Measurements from ENCODE around the gene HK1. TPM values are rescaled to one million over a fixed set of nuclear protein-coding genes. Genes with fewer than 3 reads are reported as not detected.

Gene HK1
- total RNA-seq, 1 experiment from 2014 or later: 41.4 TPM

- no peak for DNase-seq (ENCODE audit: extremely low read depth, low read depth)
Observed at GRCh38 chr10:69414036-69415018, 136.0 kb downstream of the HK1 start.

- no peak for DNase-seq (ENCODE audit: extremely low read depth, low read depth)
Observed at GRCh38 chr10:69415049-69415448, 136.8 kb downstream of the HK1 start.

GRCh38 chr10:69415951-69416350 lies 137.7 kb downstream of the HK1 start:
- no peak for DNase-seq (ENCODE audit: extremely low read depth, low read depth)

GRCh38 chr10:69416695-69417094 lies 138.4 kb downstream of the HK1 start, which contains the start of gene TACR2:
Gene TACR2 (minus strand): TSS chr10:69416918. CDS start chr10:69416323, 595 bp downstream.
- no peak for DNase-seq (ENCODE audit: extremely low read depth, low read depth)

- no peak for DNase-seq (ENCODE audit: extremely low read depth, low read depth)
Observed at GRCh38 chr10:69417542-69417941, 139.2 kb downstream of the HK1 start.

GRCh38 chr10:69418052-69418752 lies 139.9 kb downstream of the HK1 start:
- DNase-seq (ENCODE audit: extremely low read depth, low read depth): no peak

GRCh38 chr10:69419096-69419743 lies 140.9 kb downstream of the HK1 start:
- DNase-seq (ENCODE audit: extremely low read depth, low read depth): no peak

GRCh38 chr10:69419744-69420126 lies 141.4 kb downstream of the HK1 start:
- DNase-seq (ENCODE audit: extremely low read depth, low read depth): no peak

GRCh38 chr10:69421611-69422308 lies 143.5 kb downstream of the HK1 start:
- no peak for DNase-seq (ENCODE audit: extremely low read depth, low read depth)

- DNase-seq (ENCODE audit: extremely low read depth, low read depth): no peak
Observed at GRCh38 chr10:69422676-69423075, 144.4 kb downstream of the HK1 start.

GRCh38 chr10:69425041-69425440 lies 146.7 kb downstream of the HK1 start:
- no peak for DNase-seq (ENCODE audit: extremely low read depth, low read depth)

- no peak for DNase-seq (ENCODE audit: extremely low read depth, low read depth)
Observed at GRCh38 chr10:69425511-69426298, 147.4 kb downstream of the HK1 start.

- no peak for DNase-seq (ENCODE audit: extremely low read depth, low read depth)
Observed at GRCh38 chr10:69426376-69426727, 148.1 kb downstream of the HK1 start.

GRCh38 chr10:69428165-69428564 lies 149.9 kb downstream of the HK1 start:
- no peak for DNase-seq (ENCODE audit: extremely low read depth, low read depth)

- no peak for DNase-seq (ENCODE audit: extremely low read depth, low read depth)
Observed at GRCh38 chr10:69434169-69434568, 155.9 kb downstream of the HK1 start.

- DNase-seq (ENCODE audit: extremely low read depth, low read depth): no peak
Observed at GRCh38 chr10:69434926-69435325, 156.6 kb downstream of the HK1 start.

- no peak for DNase-seq (ENCODE audit: extremely low read depth, low read depth)
Observed at GRCh38 chr10:69435966-69436520, 157.7 kb downstream of the HK1 start.

- DNase-seq (ENCODE audit: extremely low read depth, low read depth): no peak
Observed at GRCh38 chr10:69437321-69438259, 159.3 kb downstream of the HK1 start.
